GF-D8 (cell line): ENCODE results near the gene UNC119B.
"Not testable (repeated sequence)": the region's sequence is repeated elsewhere in the genome, so short reads cannot be mapped to it uniquely, and the experiment has no call there.

ENCODE experiments used
- DNase-seq: peaks from one replicate; lab custom pipeline; 2025; lab: John Stamatoyannopoulos, UW

UNC119B gene

GRCh38 chr12:120719496-120720233, 9.4 kb downstream of the UNC119B start:
- DNase-seq: peak; percentile 29

GRCh38 chr12:120720234-120720986, 10.2 kb downstream of the UNC119B start:
- DNase-seq: peak; percentile 45

- DNase-seq: no peak
These were observed 10.9 kb downstream of the UNC119B start for GRCh38 chr12:120720987-120721801.

GRCh38 chr12:120721866-120722265, 11.6 kb downstream of the UNC119B start:
- DNase-seq: no peak

- DNase-seq: no peak
These were observed 12.5 kb downstream of the UNC119B start for GRCh38 chr12:120722784-120723183.

GRCh38 chr12:120724720-120725119, 14.5 kb downstream of the UNC119B start:
- DNase-seq: no peak

- DNase-seq: no peak
These were observed 14.9 kb downstream of the UNC119B start for GRCh38 chr12:120725151-120725658.

- DNase-seq: peak; percentile 67
These were observed 15.6 kb downstream of the UNC119B start, which contains the start of gene ACADS for GRCh38 chr12:120725659-120726509. TSS of gene ACADS (plus strand) at chr12:120725826. CDS start at chr12:120725886, 60 bp downstream.

- no peak for DNase-seq
These were observed 16.2 kb downstream of the UNC119B start for GRCh38 chr12:120726510-120726793.

- no peak for DNase-seq
These were observed 16.7 kb downstream of the UNC119B start for GRCh38 chr12:120726961-120727360.

- DNase-seq: not testable (repeated sequence)
These were observed 21.9 kb downstream of the UNC119B start for GRCh38 chr12:120732198-120732597.

- no peak for DNase-seq
These were observed 23.3 kb downstream of the UNC119B start for GRCh38 chr12:120733574-120733973.

GRCh38 chr12:120734210-120734609, 24.0 kb downstream of the UNC119B start:
- DNase-seq: no peak

GRCh38 chr12:120735181-120735580, 24.9 kb downstream of the UNC119B start:
- DNase-seq: no peak

- DNase-seq: no peak
These were observed 26.4 kb downstream of the UNC119B start for GRCh38 chr12:120736404-120737331.

- DNase-seq: no peak
These were observed 27.4 kb downstream of the UNC119B start for GRCh38 chr12:120737557-120738251.

- DNase-seq: no peak
These were observed 28.2 kb downstream of the UNC119B start for GRCh38 chr12:120738252-120739030.

- DNase-seq: no peak
These were observed 28.9 kb downstream of the UNC119B start for GRCh38 chr12:120739031-120739762.
